HEK293T (cell line): Measurements from ENCODE around the gene MRPL4.

ENCODE experiments used
- ARNT ChIP-seq: fragments of 450-650 bp; IDR thresholded peaks from 2 replicates; pipeline ENCODE4 v1.6.1; 2017; ENCODE audit warnings: mild to moderate bottlenecking
- FOXA1 ChIP-seq: fragments of 450-650 bp; IDR thresholded peaks from 2 replicates; pipeline ENCODE4 v1.6.1; 2016; ENCODE audit warnings: mild to moderate bottlenecking
- SP1 ChIP-seq: fragments of 450-650 bp; IDR thresholded peaks from 2 replicates; pipeline ENCODE4 v1.6.1; 2017
- ZNF384 ChIP-seq: fragments of 450-650 bp; IDR thresholded peaks from 2 replicates; pipeline ENCODE4 v1.6.1; 2016

DNA sequence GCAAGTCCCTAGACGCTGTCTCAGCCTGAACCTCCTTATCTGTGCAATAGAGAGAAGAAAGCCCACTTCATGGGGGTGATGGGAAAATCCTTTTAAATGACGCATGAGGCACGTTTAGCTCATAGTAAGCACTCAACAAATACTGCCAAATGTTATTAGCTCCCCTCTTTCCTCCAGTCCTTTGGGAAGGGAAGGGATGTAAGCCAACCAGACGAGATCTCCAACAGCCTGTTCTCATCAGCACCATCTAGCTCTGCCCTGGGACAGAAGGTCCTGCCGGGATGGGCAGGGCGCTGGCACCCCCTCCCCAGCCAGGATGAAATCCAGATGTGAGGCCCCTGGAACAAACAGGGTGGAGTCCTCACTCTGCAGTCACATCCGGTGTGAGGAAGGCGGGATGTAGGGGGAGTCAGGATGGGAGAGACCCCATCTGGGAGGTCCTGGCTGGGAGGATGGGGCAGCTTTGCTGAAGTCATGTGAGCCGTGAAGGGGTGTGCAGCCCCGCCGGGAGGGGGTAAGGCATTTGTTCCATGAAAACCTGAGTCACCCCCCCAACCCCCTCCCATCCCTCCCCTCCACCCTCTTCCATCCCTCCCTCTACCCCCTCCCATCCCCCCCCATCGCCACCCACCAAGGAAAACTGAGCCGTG is 25.5 kb upstream of the MRPL4 start:
- TF ChIP-seq ARNT: no peak
- TF ChIP-seq SP1: no peak
- TF ChIP-seq FOXA1: no peak
- no peak for TF ChIP-seq ZNF384
